OCI-M1 (cell line): ENCODE measurements around the gene GRIN1.

Source experiments
- DNase-seq: peaks from one replicate; lab custom pipeline; 2025; lab: John Stamatoyannopoulos, UW

The GRIN1 gene

DNA sequence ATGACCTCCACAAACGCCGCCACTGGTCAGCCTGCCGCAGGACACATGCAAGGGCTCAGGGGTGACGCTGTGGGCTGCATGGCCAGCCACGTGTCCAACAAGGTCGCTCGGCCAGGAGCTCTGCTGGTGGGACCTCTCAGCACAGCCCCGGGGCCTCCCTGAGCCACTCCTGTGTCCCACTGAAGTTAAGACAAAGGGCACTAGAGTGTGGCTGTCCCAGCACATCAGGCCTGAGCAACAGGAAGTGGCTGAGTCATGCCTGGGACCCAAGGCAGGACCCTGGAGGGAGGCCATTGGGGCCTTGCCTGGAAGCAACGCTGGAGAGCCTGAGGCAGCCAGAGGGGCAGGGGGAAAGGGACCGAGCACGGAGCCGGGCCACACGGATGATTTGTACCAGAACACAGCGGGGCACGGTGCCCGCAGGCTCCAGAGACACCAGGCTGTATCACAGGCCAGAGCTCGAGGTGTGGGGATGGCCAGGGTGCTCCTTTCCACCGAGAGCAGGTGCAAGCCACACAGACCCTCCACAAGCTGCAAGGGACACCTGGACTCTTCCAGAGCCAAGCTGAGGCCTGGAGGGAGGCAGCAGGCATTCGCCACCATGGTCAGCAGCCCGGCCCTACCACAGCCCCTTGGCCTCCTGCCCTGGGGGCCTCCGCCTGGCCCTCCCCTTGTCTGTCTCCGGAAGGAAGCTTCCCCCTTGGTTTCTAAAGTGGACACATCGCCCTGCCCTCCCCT lies 39.4 kb downstream of the GRIN1 start:
- no peak for DNase-seq

DNA sequence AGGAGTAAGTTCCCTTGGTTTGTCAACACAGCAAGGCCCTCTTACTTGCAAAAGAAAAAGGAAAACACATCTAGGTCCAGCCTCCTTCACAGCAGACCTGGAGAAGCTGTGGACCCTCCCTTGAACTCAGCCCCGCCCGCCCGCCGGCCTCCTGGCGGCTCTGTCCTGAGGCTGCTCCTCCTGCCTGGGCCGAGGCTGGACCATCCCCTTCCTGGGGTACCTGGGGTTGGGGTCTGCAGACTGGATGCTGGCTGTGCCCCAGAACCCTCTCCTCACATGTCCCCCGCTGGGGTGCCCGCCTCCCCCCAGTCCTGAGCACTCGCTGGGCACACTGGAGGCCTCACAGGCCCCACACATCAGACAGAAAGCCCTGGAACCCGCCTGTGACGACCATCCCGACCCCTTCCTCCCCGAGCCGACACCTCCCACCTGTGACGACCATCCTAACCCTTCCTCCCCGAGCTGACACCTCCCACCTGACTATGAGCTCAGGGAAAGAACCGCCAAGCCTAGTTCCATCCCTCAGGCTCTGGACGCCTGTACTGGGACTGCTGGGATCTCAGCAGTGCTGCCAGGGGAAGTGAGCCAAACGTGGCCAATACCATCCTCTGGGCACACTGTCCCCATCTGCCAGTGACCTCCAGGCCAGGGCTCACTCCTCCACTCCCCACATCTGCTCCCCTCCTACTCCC lies 40.1 kb downstream of the GRIN1 start:
- no peak for DNase-seq

DNA sequence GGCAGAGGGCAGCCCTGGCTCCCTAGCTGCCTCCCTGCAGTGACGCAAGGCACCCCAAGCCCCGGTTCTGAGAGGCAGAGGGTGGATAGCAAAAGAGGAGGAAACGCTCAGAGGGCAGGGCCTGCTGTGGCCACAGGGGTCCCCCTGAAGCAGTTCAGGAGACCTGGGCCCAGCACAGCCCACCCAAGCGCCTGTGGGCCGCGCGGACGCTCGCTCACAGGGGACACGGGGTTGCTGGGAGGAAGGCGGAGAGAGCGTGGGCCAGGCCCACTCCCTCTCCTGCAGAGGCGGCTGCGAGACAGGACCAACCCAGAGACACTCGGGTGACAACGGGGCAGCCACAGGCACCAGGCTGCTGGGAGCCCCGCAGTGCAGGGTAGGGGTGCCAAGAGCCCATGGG lies 40.8 kb downstream of the GRIN1 start:
- no peak for DNase-seq

DNA sequence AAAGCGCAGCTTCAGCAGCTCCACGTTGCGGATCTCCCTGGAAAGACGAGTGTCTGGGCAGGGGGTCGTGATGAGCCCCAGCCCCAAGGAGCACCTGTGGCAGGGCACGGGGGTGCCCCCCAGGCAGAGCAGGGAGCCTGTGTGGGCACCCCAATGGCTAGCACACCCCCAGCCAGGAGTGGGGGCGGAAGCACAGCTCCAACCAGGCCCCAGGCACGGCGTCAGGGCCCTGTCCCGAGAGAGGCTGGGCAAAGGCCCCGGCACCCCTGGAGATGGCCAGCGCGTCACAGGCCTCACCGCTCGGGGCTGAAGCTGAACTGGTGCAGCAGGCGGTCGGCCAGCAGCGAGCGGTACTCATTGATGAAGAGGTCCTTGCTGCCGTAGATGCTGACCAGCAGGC lies 41.5 kb downstream of the GRIN1 start:
- DNase-seq, result no peak

DNA sequence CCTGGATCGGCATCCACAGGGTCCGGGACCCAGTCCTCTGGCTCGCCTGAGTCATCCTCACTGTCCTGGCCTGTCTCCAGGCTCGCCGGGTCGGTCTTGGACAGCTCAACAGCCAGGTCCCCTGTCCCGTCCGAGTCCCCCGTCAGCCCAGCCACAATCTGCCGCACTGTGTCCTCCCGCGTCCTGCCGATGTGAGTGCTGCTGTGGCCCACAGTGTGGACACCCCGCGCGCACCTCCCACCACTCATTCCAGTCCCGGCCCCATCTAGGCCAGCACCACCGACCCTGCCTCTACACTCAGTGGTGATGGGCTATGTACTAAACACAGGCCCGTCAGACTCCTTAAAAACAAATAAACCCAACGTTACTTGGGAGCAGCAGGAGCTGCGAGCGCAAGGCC lies 42.7 kb downstream of the GRIN1 start:
- DNase-seq, result no peak

DNA sequence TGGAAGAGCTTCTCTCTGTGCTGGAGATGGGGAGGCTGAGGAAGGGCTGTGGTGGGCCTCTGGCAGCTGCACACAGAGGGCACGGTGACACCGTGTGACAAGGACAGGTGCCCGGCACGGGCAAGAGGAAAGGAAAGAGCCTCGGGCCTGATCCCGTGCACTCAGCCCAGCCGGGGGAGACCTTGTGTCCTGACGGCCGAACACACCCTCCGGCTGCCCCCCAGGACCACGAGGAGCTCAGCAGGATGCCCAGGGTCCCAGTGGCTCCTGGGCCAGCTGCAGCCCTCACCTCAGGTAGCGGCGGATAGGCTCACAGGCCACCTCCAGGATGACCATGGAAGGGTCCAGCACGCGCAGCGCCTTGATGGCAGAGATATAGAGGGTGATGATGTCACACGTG lies 43.9 kb downstream of the GRIN1 start:
- DNase-seq, result no peak

DNA sequence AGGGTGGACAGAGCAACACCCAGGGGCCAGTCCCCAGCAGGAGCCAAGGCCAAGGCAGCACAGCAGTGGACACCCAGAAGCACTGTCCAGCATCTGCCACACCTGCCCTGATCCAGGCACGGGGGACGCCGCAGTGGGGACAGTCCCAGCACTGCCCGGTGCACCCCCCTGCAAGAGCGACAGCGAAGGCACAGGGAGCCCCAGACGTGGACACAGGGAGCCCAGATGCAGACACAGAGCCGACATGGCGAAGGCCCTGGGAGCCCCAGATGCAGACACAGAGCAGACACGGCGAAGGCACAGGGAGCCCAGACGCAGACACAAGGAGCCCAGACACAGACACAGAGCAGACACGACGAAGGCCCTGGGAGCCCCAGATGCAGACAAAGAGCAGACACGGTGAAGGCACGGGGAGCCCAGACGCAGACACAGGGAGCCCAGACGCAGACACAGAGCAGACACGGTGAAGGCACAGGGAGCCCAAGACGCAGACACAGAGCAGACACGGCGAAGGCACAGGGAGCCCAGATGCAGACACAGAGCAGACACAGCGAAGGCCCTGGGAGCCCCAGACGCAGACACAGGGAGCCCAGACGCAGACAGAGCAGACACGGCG lies 45.1 kb downstream of the GRIN1 start:
- no peak for DNase-seq

DNA sequence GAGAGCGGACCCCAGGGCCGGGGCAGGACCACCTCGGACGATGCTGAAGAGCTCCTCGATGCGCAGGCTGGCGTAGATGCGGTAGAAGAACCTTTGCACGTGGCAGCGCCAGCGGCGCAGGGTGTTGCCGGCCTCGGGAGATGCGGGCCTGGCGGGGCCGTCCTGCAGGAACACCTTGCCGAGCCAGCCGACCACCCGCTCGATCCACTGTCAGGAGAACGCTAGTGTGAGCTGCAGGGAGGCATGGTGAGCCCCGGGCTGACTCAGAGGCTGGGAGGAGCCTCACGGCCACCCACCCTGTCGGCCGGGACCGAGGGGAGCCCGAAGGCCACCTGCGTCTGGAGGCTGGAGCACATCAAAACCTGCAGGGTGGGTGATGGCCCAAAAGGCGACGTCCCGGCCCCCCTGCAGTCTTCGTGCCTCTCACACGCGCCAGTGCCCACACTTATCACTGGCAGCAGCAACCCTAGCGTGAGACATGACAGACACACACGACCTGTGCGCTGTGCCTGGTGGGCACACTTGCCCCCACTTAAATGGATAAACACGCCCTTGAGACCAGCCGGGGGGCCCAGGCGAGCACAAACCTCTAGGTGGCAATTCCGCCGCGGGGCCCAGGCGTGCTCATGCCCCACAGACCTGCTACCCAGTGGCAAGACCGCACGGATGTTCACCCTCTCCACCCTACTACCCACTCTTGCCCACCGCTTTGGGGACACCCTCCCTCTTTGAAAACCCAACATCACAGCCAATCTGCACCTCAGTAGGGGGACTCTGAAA lies 46.1 kb downstream of the GRIN1 start:
- no peak for DNase-seq

DNA sequence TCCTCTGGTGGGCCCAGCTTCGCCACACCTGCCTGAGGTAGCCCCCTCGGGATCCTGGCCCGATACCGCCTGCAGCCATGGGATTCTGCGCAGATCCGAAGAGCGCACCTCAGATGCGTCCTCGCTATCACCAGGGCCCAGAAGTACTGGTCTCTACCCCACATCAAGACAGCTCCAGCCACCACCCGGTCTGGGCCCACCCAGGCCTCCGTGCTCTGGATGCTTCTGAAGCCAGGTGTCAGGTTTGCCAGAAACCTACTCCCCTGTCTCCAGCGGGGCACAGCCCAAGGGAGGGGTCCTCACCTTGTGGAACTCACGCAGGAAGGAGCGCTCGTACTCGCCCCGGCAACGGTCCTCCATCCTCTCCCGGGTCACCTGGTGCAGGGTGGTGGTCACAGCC lies 47.0 kb downstream of the GRIN1 start:
- no peak for DNase-seq

DNA sequence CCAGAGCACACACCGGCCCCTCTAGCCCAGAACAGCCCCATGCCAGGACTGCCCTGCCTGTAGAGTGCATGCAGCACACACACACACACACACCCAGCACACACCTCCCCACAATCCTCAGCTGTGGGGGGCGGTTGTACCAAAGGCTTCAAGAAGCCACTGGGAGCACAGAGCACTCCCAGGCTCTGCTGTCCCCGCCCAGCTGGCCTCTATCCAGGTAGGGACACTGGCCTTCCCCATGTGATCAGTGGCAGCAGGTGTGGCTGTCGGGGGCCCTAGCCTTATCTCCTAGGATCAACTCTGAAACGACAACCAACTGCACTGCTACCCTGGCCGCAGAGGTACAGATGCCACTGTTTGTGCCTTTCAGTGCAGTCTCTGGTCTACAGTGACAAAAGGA lies 47.4 kb downstream of the GRIN1 start:
- DNase-seq, result no peak

DNA sequence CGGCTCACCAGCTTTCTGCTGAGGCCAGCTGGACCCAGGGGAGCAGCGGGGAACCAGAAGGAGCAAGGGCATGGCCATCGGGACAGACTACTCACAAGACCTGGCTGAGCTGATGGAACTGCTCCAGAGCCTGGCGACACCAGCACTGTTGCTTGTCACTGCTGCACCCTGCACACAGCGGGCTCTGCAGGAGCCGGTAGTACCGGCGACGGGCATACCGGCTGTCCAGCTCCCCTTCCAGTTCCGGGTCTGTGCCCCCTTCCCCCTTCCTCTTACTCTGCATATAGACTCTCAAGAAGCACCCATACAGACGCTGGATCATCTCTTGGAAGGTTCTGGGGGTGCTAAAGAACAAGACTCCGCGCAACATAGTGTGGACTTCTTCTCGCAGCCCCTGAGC lies 48.4 kb downstream of the GRIN1 start:
- no peak for DNase-seq

DNA sequence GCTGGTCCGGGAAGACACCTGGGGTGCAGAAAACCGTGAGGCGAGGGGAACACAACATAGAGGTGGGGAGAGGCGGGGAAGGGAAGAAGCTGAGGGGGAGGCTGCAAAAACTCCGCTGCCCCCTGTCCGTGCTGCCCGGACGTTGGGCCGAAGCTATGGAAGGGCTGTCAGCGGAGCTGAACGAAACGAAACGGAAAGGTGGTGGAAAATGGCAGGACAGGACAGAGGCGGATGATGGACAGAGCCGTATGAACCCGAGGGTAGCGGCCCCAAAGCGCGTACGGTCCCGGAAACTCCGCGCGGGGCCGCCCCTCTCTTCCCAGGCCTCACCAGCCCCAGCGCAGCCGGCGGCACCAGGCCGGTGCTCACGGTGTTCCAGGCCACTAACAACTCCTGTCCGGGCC lies 49.1 kb downstream of the GRIN1 start:
- DNase-seq, result no peak

DNA sequence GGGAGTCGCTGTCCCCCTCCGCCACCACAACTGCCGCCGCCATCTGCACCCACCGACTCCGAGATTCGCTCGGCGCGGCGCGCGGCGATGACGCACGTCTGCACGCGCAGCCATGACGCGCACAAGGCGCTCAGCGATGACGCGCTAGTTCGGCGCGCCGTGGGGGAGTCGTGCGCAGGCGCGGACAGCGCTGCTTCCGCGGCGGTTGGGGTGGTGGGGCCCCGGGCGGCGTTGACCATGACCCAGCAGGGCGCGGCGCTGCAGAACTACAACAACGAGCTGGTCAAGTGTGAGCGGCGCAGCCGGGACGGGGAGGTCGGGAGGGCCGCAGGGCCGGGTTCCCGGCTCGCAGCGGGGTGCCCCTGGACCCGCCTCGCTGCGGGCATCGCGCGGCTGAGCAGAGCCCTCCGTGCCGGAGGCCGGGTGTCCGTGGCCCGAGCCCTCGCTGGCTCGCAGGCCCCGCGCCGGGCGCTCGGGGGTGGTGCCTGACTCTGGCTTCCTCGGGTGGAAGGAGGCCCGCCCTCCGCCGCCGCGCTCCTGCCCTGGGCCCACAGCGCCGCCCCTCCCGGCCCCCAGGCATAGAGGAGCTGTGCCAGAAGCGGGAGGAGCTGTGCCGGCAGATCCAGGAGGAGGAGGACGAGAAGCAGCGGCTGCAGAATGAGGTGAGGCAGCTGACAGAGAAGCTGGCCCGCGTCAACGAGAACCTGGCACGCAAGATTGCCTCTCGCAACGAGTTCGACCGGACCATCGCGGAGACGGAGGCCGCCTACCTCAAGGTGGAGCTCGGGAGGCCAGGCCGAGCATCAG lies 49.7 kb downstream of the GRIN1 start, which contains the start of the genes ANAPC2 and SSNA1:
Gene ANAPC2, minus strand, starts transcription at position 71 of the 807 bp plus-strand sequence. Its CDS starts 28 bp downstream, at position 43.
Gene SSNA1, plus strand, starts transcription at position 187 of the 807 bp plus-strand sequence. Its CDS starts 51 bp downstream, at position 238.
- peak; percentile 97 for DNase-seq

DNA sequence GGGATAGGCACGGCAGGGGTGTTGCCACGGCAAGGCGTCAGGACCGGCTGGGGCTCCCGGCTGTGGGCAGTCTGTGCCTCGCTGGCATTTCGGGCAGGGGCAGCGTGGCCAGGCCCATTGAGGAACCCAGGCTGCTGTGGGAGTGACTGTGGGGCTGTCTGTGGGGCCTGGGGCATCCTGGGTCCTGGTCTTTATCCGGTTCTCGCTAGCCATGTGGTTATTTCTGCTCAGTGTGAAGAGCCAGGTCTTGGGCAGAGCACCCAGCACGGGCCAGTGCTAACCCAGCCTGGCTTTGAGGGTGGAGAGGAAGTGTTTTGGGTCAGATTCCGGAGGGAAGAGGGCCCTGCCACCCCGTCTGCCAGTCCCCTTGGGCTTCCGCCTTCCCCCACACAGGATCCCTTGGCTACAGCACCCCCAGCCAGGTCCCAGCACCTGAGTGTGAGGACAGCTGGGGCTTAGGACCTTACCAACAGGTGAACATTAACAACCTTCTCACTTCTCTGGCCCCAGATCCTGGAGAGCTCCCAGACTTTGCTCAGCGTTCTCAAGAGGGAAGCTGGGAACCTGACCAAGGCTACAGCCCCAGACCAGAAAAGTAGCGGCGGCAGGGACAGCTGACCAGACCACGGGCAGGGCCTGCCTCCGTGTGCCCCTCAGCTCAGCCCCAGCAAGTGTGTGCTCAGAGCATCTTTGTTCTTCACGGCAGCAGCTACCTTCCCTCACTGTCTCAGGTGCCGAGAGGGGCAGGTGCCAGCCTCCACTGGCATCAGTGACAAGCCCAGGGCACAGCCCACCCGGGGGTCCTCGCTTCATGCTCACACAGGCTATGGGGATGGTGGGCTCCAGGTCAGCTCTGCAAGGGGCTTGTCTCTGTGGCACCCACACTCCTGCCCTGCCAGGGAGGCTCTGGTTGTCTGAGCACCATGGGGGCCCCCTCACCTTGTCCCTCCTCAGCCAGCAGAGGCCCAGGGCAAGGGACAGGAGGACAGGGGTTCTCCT lies 50.6 kb downstream of the GRIN1 start:
- DNase-seq, result no peak

DNA sequence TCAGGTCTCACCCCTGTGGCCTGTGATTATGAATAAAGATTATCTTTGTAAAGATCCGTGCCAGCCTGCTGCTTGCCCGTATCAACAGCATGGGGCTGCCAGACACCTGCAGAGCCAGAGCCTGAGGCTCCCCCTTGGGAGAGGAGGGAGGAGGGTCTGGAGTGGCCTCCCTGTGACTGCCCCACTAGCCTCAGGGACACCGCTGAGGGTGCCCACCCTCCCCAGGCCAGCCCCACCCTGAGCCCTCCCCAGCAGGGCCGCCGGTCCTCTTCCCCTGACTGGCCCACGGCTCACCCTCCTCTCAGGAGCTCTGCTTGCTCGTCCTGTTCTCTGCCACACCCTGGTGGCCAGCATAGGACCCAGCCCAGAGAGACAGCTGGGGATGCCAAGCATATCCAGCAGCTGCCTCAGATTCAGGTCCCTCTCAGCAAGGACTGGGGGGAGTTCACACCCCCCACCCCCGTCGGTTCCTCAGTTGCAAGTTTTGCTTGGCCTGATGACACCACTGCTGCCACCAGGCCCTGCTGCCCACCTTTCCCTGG lies 51.4 kb downstream of the GRIN1 start:
- DNase-seq, result no peak

DNA sequence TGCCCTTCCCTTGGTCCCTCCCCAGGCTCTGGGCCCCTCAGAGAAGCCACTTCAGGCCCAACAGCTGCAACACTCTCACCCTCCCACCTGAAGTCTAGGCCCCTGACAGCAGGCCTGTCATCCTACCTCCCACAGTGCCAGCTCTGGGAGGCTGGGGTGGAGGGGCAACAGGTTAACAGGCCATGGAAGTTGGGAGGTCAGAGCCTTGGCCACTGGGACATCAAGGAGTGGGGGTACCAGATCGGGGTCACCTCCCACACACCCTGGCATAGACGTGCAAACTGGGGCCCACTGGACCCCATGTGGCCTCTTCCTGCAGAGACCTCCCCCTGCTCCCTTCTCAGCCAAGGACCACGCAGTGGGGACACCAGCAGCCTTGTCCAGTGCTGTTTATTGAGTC lies 52.3 kb downstream of the GRIN1 start:
- DNase-seq, result no peak

DNA sequence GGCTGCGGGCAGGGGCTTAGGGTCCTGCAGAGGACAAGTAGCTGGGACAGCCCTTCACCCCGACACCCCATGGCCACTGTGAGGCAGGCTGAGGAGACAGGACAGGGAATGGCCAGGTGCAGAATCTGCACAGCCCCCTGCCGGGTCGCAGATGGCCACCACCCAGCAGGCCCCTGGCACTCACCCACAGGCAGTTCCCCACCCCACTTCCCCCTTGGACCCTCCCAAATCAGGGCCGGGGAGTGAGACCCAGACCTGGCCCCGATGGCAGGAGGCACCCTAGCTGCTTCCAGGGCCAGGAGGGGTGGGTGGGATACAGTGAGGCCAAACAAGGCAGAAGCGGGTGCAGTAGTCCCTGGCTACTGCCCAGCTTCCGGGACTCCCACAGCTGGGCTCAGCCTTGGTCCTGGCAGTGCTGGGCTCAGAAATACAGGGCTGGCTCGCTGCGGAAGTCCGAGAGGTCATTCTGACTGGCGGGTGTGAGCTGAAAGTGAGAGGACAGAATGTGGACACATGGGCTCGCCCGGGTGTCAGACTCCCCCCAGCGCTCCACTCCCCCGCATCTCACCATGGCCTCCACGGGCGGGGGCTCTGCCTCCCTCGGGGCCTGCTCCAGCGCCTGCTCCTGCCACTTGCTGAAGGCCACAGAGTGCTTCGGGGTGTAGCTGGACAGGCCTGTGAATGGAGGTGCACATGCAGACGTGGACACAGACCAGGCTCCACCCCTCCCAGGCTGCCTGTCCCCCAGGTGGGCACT lies 52.9 kb downstream of the GRIN1 start:
- DNase-seq, result no peak

DNA sequence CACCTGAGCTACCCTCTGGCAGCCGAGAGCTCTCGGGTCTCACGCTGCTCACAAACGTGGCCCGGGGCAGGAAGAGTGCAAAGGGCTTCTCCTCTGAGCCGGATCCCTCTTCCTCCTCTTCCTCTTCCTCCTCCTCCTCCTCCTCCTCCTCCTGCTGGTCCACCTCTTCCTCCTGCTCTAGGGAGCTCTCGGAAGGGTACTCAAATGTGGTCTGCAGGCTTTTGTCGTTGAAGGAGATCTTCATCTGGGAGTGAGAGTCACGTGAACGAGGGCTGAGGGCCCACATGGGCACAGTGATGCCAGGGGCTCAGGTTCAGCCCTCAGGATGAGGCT lies 53.5 kb downstream of the GRIN1 start:
- DNase-seq, result no peak

DNA sequence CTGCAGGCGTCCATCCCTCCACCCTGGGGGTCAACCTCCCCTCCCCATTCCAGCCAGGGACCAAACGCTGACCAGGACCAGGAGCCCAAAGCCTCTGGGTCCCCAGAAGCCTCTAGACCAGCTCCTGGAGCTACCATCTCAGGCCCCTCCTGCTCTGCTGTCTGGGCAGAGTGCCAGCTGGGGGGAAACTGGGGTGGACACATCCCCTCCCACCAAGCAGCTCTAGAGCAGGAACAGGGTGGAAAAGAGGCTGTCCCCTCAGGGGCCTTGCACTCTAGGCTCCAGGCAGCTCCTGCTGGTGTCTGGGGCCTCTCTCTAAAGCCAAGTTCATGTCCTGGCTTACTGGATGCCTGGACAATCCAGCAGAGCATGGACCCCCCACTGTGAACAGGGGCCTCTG lies 53.9 kb downstream of the GRIN1 start:
- no peak for DNase-seq
